NCI-H1105 treated with DMSO at 0.1 percent for 48 hours (cell line): ENCODE measurements around the gene TM4SF4.

Experiments
- DNase-seq: peaks from one replicate; lab custom pipeline; 2025; lab: John Stamatoyannopoulos, UW

TM4SF4 gene

GRCh38 chr3:149548669-149549065 lies 74.2 kb downstream of the TM4SF4 start:
- DNase-seq = no peak

GRCh38 chr3:149551500-149551899 lies 77.0 kb downstream of the TM4SF4 start:
- DNase-seq = no peak

GRCh38 chr3:149552700-149553099 lies 78.2 kb downstream of the TM4SF4 start:
- no peak for DNase-seq
